Measurements from ENCODE around the gene CACNA1G.

DNA sequence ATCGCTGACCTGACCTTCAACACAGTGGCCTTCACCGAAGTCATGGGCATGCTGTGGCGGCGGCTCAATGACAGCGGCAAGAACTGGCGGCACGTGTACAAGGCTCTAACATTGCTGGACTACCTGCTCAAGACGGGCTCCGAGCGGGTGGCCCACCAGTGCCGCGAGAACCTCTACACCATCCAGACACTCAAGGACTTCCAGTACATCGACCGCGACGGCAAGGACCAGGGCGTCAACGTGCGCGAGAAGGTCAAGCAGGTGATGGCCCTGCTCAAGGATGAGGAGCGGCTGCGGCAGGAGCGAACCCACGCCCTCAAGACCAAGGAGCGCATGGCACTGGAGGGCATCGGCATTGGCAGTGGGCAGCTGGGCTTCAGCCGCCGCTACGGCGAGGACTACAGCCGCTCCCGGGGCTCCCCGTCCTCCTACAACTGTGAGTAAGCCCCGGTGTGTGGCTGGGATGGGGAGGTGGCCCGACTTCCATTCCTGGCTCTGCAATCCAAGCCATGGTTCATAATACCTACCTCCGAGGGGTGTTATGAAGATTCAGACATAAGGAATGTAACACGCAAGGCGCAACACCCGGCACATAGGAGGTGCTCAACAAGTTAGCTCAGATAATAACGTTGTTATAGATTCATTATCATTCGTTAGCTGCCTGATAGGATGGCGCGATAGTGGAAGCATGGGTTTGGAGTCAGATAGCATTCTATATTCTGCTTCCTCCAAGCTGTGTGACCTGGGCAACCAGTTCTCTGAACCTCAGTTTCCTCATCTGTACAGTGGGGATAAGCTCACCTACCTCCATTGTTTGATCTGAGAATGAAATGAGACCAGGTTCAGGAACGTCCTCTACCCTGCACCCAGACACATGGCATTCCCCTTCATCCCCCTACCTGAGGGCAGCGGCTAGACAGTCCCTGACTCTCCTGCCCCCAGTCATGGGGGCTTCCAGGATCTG lies 23.6 kb upstream of the CACNA1G start:
- no peak for TF ChIP-seq POLR2AphosphoS5 (IDR thresholded peaks at IDR 0.05; ENCODE audit: low read depth, low read length)
- TF ChIP-seq, protein P1, sequence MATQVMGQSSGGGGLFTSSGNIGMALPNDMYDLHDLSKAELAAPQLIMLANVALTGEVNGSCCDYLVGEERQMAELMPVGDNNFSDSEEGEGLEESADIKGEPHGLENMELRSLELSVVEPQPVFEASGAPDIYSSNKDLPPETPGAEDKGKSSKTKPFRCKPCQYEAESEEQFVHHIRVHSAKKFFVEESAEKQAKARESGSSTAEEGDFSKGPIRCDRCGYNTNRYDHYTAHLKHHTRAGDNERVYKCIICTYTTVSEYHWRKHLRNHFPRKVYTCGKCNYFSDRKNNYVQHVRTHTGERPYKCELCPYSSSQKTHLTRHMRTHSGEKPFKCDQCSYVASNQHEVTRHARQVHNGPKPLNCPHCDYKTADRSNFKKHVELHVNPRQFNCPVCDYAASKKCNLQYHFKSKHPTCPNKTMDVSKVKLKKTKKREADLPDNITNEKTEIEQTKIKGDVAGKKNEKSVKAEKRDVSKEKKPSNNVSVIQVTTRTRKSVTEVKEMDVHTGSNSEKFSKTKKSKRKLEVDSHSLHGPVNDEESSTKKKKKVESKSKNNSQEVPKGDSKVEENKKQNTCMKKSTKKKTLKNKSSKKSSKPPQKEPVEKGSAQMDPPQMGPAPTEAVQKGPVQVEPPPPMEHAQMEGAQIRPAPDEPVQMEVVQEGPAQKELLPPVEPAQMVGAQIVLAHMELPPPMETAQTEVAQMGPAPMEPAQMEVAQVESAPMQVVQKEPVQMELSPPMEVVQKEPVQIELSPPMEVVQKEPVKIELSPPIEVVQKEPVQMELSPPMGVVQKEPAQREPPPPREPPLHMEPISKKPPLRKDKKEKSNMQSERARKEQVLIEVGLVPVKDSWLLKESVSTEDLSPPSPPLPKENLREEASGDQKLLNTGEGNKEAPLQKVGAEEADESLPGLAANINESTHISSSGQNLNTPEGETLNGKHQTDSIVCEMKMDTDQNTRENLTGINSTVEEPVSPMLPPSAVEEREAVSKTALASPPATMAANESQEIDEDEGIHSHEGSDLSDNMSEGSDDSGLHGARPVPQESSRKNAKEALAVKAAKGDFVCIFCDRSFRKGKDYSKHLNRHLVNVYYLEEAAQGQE (IDR thresholded peaks at IDR 0.05; ENCODE audit: insufficient read depth in 1 of 2, low read depth in 2 of 2, low read length in 2 of 2) = no peak

All from PFSK-1 (cell line).